Stimulated activated CD4-positive, alpha-beta T cell treated with anti-CD3 and anti-CD28 coated beads, Interleukin-2, amount 100 ng/mL, for 24 hours (primary cell): ENCODE data around the gene TVP23C.

Source experiments
- DNase-seq, 2 donors: peaks; one replicate each; pipeline ENCODE4 v3.0.0-alpha.2; 2020

TVP23C gene

DNA sequence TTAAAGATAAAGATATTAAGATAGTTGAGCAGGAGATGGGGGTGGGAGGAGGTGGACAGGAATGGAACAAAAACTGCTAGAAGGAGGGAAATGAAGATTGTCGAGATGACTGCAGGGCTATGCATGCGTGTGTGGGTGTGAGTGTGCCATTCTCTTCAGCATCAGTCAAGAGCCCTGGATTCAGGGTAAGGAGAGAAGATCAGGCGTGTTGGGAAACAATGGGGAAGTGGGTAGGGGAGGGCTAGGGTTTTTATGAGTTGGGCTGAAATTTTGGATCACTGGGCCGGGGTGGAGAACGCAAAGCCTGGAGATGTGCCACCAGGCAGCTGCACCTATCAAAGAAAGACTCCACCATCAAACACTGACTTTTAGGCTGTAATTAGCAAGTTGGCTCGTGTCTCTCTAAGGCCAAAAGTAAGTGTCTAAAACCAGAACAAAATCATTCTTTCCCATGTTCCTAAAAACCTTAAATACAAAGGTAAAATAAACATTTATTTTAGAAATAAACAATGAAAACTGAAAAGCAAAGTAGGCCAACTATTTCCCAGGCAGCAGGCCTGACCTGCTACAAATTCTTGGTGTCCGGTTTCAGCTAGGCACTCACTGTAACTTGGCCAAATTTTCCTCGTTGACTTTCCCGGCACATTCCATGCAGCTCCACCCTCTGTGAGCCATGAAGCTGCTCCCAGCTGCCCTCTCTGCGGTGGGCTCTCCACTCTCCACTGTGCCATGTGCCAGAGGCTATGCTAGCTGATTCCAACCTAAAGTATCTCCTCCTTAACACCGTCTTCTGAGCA lies 100.1 kb downstream of the TVP23C start:
- DNase-seq: no peak

DNA sequence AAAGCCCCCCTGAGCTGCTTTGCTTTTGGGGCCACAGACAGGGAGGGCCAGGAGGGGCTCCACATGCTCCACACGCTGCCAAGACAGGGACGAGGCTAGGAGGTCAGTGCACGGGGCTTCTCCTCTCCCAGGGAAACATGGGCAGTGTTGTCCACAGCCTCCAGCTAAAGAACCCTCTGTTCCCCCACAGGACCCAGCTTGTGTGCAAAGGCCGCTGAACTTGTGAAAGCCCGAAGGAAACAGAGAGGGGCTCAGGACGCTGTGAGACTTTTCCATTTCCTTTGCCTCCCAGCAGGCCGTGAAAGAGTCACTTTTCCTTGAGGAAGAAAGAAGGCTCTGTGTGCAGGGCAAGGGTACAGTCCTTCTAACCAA lies 105.6 kb downstream of the TVP23C start:
- DNase-seq: no peak

DNA sequence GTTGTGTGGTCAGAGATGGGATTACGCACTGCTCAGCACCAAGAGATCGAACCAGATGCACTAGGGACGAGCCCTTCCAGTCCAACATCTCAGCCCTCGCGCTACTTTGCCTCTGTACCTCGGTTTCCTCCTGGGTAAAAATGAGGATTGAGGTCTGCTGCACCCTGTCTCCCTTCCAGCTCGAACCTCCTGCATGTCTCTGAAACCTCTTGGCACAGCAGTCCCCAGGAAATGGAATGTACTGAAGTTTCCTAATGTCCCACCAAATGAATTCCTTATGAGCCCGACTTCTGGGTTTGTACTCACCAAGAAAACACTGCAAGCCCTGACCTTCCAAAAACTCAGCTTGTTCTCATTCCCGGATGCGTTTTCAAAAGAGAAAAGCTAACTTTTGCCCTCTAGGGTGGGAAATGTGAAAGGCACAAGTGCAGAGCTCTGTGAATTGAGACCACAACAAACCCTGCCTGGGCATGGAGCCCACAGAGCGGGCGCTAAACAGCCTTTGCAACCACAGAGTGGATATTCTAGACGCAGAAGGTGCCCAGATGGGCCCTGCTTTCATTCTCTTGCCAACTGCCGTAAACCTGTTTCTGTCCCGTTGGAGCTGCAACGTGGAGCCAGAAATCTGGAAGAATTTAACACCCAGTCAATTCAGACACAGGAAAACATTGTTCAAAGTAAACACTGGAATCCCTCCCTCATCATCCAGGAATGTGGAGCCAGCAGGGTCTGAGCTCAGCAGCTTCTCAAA lies 106.1 kb downstream of the TVP23C start:
- DNase-seq: no peak

DNA sequence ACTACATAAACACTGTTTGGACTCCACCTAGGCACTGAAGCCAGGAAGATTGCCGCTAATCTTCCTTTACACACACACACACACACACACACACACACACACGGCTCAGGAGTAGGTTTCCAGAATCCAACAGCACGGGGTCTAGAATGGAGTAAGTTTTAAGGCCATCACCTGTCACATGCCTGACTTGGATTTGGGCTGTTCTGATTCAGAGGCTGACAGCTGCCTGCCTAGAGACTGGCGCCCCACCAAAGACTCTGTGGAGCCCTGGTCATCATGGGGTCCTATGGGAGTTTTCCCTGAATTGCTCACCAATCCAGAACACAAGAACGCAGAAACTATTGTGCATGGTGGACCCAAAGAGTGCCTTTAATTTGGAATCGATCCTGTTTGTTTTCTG lies 106.8 kb downstream of the TVP23C start:
- no peak for DNase-seq

DNA sequence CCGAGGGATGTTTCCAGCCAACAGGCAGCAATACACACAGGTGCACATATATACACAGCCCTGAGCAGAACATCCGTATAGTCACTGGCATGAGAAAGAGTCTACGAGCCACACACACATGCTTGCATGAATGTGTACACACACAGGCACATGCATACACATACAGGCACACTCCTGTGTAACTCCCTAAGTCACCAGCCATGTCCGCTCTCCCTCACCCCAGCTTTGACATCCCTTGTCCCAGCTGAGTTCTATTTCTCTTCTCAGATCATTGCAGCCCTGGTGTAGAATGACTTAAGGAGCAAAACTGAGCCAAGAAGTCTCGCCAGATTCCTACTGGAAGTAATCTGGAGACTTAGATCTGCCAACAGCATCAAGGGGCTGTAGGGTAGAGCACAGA lies 108.9 kb downstream of the TVP23C start:
- DNase-seq: no peak

DNA sequence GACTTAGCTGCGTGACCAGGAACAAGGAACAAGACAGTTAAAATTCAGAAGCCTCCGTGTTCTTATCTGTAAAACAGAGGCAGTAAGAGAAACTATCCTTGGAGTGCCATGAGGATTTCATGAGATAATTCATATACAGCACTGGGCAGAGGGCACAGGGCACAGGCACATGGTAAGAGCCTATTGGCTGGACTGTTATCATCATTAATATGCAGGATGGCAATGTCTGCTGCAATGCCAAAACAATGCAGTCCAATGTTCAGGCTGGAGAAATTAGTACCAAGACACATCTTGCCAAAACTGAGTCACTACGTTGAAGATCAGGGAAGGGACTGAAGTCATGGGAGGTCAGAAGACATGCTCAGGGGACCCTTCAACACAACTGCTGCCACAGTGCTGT lies 109.5 kb downstream of the TVP23C start:
- DNase-seq: no peak

DNA sequence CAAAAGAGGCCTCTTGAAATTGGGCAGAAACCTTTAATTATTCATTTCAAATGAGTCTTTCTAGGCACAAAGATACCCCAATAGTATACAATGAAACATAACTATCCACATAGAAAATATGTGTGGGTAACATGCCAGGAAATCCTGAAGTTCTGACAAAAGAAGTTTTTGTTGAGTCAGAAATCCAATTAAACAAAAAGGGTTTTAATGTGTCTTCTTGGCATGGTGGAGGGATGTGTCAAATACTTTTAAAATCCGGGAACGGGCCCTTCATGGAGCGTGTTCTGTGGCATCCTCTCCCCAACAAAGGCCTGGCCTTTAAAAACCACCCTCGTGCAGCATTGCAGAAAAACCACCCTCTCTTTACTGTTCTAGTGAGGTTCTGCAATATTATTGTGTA lies 110.0 kb downstream of the TVP23C start:
- no peak for DNase-seq

DNA sequence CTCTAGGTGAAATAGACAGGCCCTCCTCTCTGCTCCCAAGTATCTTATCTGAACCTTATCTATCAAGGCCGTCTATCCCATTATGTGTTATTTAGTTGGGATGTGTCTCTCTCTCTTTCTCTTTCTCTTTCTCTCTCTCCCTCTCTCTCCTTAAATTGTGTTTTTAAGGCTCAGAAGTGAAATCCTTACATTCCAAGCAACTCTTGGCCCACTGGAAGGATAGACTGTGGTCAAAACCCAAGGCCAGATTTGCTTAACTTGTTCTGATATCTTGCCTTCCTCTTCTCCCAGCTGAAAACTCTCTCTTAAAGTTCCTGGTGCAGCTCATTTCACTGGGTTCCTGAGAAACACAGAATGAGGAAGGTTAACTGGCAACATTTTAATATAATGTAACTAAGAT lies 110.5 kb downstream of the TVP23C start:
- DNase-seq: no peak
